ENCODE data around the gene CACNB3. TPM values are rescaled to one million over a fixed set of nuclear protein-coding genes. Genes with fewer than 3 reads are reported as not detected.

CACNB3 gene
- total RNA-seq, 1 donor from 2014 or later: 83.1 TPM

- Mint-ChIP-seq H3K9me3 (ENCODE audit: unreplicated experiment) (no peaks in the 10 kb centered on the region), H3K4me3 (ENCODE audit: unreplicated experiment) (peak overlapping the region; percentile 71), H3K27ac (ENCODE audit: unreplicated experiment) (no peak overlapping the region), H3K27me3 (ENCODE audit: unreplicated experiment) (peaks cover 15% of the 10 kb centered on the region), H3K4me1 (ENCODE audit: unreplicated experiment) (peaks cover 13% of the 10 kb centered on the region), H3K36me3 (ENCODE audit: low read depth, unreplicated experiment) (peaks cover 9% of the 10 kb centered on the region)
- DNase-seq (ENCODE audit: low spot score): no peak
- no peak for TF ChIP-seq CTCF (IDR thresholded peaks at IDR 0.05; ENCODE audit: unreplicated experiment)
Measured at GRCh38 chr12:48782457-48783395, 35.6 kb upstream of the CACNB3 start.

- peaks cover 2% of the 10 kb centered on the region for H3K36me3 Mint-ChIP-seq (ENCODE audit: low read depth, unreplicated experiment)
- no peak for TF ChIP-seq CTCF (IDR thresholded peaks at IDR 0.05; ENCODE audit: unreplicated experiment)
- H3K27me3 Mint-ChIP-seq (ENCODE audit: unreplicated experiment): peaks cover 14% of the 10 kb centered on the region
- H3K4me1 Mint-ChIP-seq (ENCODE audit: unreplicated experiment): peaks cover 19% of the 10 kb centered on the region
- H3K4me3 Mint-ChIP-seq (ENCODE audit: unreplicated experiment): peak overlapping the region; percentile 71
- no peak for DNase-seq (ENCODE audit: low spot score)
- H3K27ac Mint-ChIP-seq (ENCODE audit: unreplicated experiment): peak overlapping the region; percentile 42
- no peaks in the 10 kb centered on the region for H3K9me3 Mint-ChIP-seq (ENCODE audit: unreplicated experiment)
Measured at GRCh38 chr12:48783432-48783831, 34.9 kb upstream of the CACNB3 start.

- peaks cover 7% of the 10 kb centered on the region for H3K27me3 Mint-ChIP-seq (ENCODE audit: unreplicated experiment)
- peaks cover 21% of the 10 kb centered on the region for H3K4me1 Mint-ChIP-seq (ENCODE audit: unreplicated experiment)
- TF ChIP-seq CTCF (IDR thresholded peaks at IDR 0.05; ENCODE audit: unreplicated experiment): no peak
- H3K27ac Mint-ChIP-seq (ENCODE audit: unreplicated experiment): no peak overlapping the region
- no peaks in the 10 kb centered on the region for H3K9me3 Mint-ChIP-seq (ENCODE audit: unreplicated experiment)
- no peak for DNase-seq (ENCODE audit: low spot score)
- H3K4me3 Mint-ChIP-seq (ENCODE audit: unreplicated experiment): peak overlapping the region; percentile 97
- no peaks in the 10 kb centered on the region for H3K36me3 Mint-ChIP-seq (ENCODE audit: low read depth, unreplicated experiment)
Measured at GRCh38 chr12:48786591-48787544, 31.4 kb upstream of the CACNB3 start.

- Mint-ChIP-seq H3K27ac (ENCODE audit: unreplicated experiment) (no peak overlapping the region), H3K4me3 (ENCODE audit: unreplicated experiment) (peak overlapping the region; percentile 97), H3K9me3 (ENCODE audit: unreplicated experiment) (no peaks in the 10 kb centered on the region), H3K36me3 (ENCODE audit: low read depth, unreplicated experiment) (no peaks in the 10 kb centered on the region), H3K4me1 (ENCODE audit: unreplicated experiment) (peaks cover 21% of the 10 kb centered on the region), H3K27me3 (ENCODE audit: unreplicated experiment) (peaks cover 8% of the 10 kb centered on the region)
- no peak for DNase-seq (ENCODE audit: low spot score)
- no peak for TF ChIP-seq CTCF (IDR thresholded peaks at IDR 0.05; ENCODE audit: unreplicated experiment)
Measured at GRCh38 chr12:48787791-48788523, 30.3 kb upstream of the CACNB3 start.

Measured in endothelial cell (in vitro differentiated cells).